ENCODE results near the gene KIRREL1.
A peak's percentile ranks its signal among the peaks of the same experiment; 100 is the strongest.

Gene KIRREL1

GRCh38 chr1:158013840-158014730, 20.6 kb downstream of the KIRREL1 start:
- peak in 2 of 3 donors; percentile 24 to 25 for DNase-seq
- Histone ChIP-seq H3K27ac (ENCODE audit: insufficient read depth in 1 of 2, low read depth in 1 of 2, low read length in 2 of 2, poor library complexity in 1 of 2, severe bottlenecking in 2 of 2) (no peak overlapping the region), H3K4me1 (ENCODE audit: control extremely low read depth in 1 of 4, control insufficient read depth in 4 of 4, insufficient read depth in 4 of 4, low read length in 3 of 4) (peaks cover 0 to 3% (median 0%) of the 10 kb centered on the region in 4 experiments), H3K27me3 (replicated peaks in 2 of 5; ENCODE audit: control insufficient read depth in 4 of 5, insufficient read depth in 5 of 5, low read length in 4 of 5) (no peaks in the 10 kb centered on the region), H3K36me3 (ENCODE audit: control insufficient read depth in 4 of 4, insufficient read depth in 4 of 4, low read length in 3 of 4) (no peaks in the 10 kb centered on the region), H3K4me3 (ENCODE audit: control insufficient read depth in 1 of 7, extremely low read depth in 1 of 7, insufficient read depth in 4 of 7, low read depth in 2 of 7, low read length in 6 of 7) (no peak overlapping the region), H3K9me3 (ENCODE audit: control extremely low read depth in 1 of 5, control insufficient read depth in 4 of 5, insufficient read depth in 2 of 5, low read depth in 1 of 5, low read length in 4 of 5) (no peaks in the 10 kb centered on the region)
- POLR2A ChIA-PET = no interaction called here
- CTCF ChIA-PET = interaction anchor here (1.1 kb wide), 2 partner anchors 23 to 30 kb away, joined by 3 read pairs; no protein-coding TSS in a partner anchor
- WGBS (ENCODE audit: insufficient coverage) = 91% methylated on average over 6 of the region's 12 CpGs

GRCh38 chr1:158014731-158015320, 21.4 kb downstream of the KIRREL1 start:
- no peaks in the 10 kb centered on the region for H3K4me1 ChIP-seq (ENCODE audit: control extremely low read depth in 1 of 4, control insufficient read depth in 4 of 4, insufficient read depth in 4 of 4, low read length in 3 of 4)
- ChIA-PET CTCF (interaction anchor here (1.1 to 1.2 kb wide), 3 partner anchors 20 to 30 kb away, joined by 3 read pairs; no protein-coding TSS in a partner anchor), POLR2A (no interaction called here)

GRCh38 chr1:158016651-158017335, 23.3 kb downstream of the KIRREL1 start:
- Histone ChIP-seq H3K4me3 (ENCODE audit: control insufficient read depth in 1 of 7, extremely low read depth in 1 of 7, insufficient read depth in 4 of 7, low read depth in 2 of 7, low read length in 6 of 7) (no peak overlapping the region), H3K27me3 (replicated peaks in 2 of 5; ENCODE audit: control insufficient read depth in 4 of 5, insufficient read depth in 5 of 5, low read length in 4 of 5) (no peaks in the 10 kb centered on the region), H3K27ac (ENCODE audit: insufficient read depth in 1 of 2, low read depth in 1 of 2, low read length in 2 of 2, poor library complexity in 1 of 2, severe bottlenecking in 2 of 2) (no peak overlapping the region), H3K4me1 (ENCODE audit: control extremely low read depth in 1 of 4, control insufficient read depth in 4 of 4, insufficient read depth in 4 of 4, low read length in 3 of 4) (peaks cover 0 to 3% (median 0%) of the 10 kb centered on the region in 4 experiments), H3K36me3 (ENCODE audit: control insufficient read depth in 4 of 4, insufficient read depth in 4 of 4, low read length in 3 of 4) (no peaks in the 10 kb centered on the region), H3K9me3 (ENCODE audit: control extremely low read depth in 1 of 5, control insufficient read depth in 4 of 5, insufficient read depth in 2 of 5, low read depth in 1 of 5, low read length in 4 of 5) (no peaks in the 10 kb centered on the region)
- DNase-seq = no peak
- WGBS (ENCODE audit: insufficient coverage) = 80% methylated on average over 8 of the region's 10 CpGs
- ChIA-PET CTCF (interaction anchor here (0.8 kb wide), 1 partner anchor 26 kb away, joined by 3 read pairs; no protein-coding TSS in a partner anchor), POLR2A (no interaction called here)

More at GRCh38 chr1:158014731-158015320, 21.4 kb downstream of the KIRREL1 start:
- Histone ChIP-seq H3K27me3 (replicated peaks in 2 of 5; ENCODE audit: control insufficient read depth in 4 of 5, insufficient read depth in 5 of 5, low read length in 4 of 5) (no peaks in the 10 kb centered on the region), H3K9me3 (ENCODE audit: control extremely low read depth in 1 of 5, control insufficient read depth in 4 of 5, insufficient read depth in 2 of 5, low read depth in 1 of 5, low read length in 4 of 5) (no peaks in the 10 kb centered on the region), H3K27ac (ENCODE audit: insufficient read depth in 1 of 2, low read depth in 1 of 2, low read length in 2 of 2, poor library complexity in 1 of 2, severe bottlenecking in 2 of 2) (no peak overlapping the region), H3K36me3 (ENCODE audit: control insufficient read depth in 4 of 4, insufficient read depth in 4 of 4, low read length in 3 of 4) (no peaks in the 10 kb centered on the region), H3K4me3 (ENCODE audit: control insufficient read depth in 1 of 7, extremely low read depth in 1 of 7, insufficient read depth in 4 of 7, low read depth in 2 of 7, low read length in 6 of 7) (no peak overlapping the region)
- 98% methylated on average over 5 of the region's 6 CpGs for WGBS (ENCODE audit: insufficient coverage)
- no peak for DNase-seq

- CTCF ChIA-PET = interaction anchor here (0.8 kb wide), 1 partner anchor 24 kb away, joined by 3 read pairs; the partner anchor contains the start of gene KIRREL1
- H3K9me3 ChIP-seq (ENCODE audit: control extremely low read depth in 1 of 5, control insufficient read depth in 4 of 5, insufficient read depth in 2 of 5, low read depth in 1 of 5, low read length in 4 of 5) = no peaks in the 10 kb centered on the region
- H3K27me3 ChIP-seq (replicated peaks in 2 of 5; ENCODE audit: control insufficient read depth in 4 of 5, insufficient read depth in 5 of 5, low read length in 4 of 5) = no peaks in the 10 kb centered on the region
- POLR2A ChIA-PET = interaction anchor here (0.6 to 1.0 kb wide), 2 partner anchors 22 to 253 kb away, joined by 4 to 6 read pairs; no protein-coding TSS in a partner anchor
- H3K36me3 ChIP-seq (ENCODE audit: control insufficient read depth in 4 of 4, insufficient read depth in 4 of 4, low read length in 3 of 4) = no peaks in the 10 kb centered on the region
- WGBS (ENCODE audit: insufficient coverage) = 100% methylated on average over 4 of the region's 4 CpGs
- no peak for DNase-seq
- H3K27ac ChIP-seq (ENCODE audit: insufficient read depth in 1 of 2, low read depth in 1 of 2, low read length in 2 of 2, poor library complexity in 1 of 2, severe bottlenecking in 2 of 2) = no peak overlapping the region
- peaks cover 0 to 3% (median 0%) of the 10 kb centered on the region in 4 experiments for H3K4me1 ChIP-seq (ENCODE audit: control extremely low read depth in 1 of 4, control insufficient read depth in 4 of 4, insufficient read depth in 4 of 4, low read length in 3 of 4)
- no peak overlapping the region for H3K4me3 ChIP-seq (ENCODE audit: control insufficient read depth in 1 of 7, extremely low read depth in 1 of 7, insufficient read depth in 4 of 7, low read depth in 2 of 7, low read length in 6 of 7)
These were observed 24.6 kb downstream of the KIRREL1 start for GRCh38 chr1:158017800-158018595.

- Histone ChIP-seq H3K4me1 (ENCODE audit: control extremely low read depth in 1 of 4, control insufficient read depth in 4 of 4, insufficient read depth in 4 of 4, low read length in 3 of 4) (peaks cover 0 to 3% (median 0%) of the 10 kb centered on the region in 4 experiments), H3K27me3 (replicated peaks in 2 of 5; ENCODE audit: control insufficient read depth in 4 of 5, insufficient read depth in 5 of 5, low read length in 4 of 5) (no peaks in the 10 kb centered on the region), H3K27ac (ENCODE audit: insufficient read depth in 1 of 2, low read depth in 1 of 2, low read length in 2 of 2, poor library complexity in 1 of 2, severe bottlenecking in 2 of 2) (no peak overlapping the region), H3K4me3 (ENCODE audit: control insufficient read depth in 1 of 7, extremely low read depth in 1 of 7, insufficient read depth in 4 of 7, low read depth in 2 of 7, low read length in 6 of 7) (no peak overlapping the region), H3K9me3 (ENCODE audit: control extremely low read depth in 1 of 5, control insufficient read depth in 4 of 5, insufficient read depth in 2 of 5, low read depth in 1 of 5, low read length in 4 of 5) (no peaks in the 10 kb centered on the region), H3K36me3 (ENCODE audit: control insufficient read depth in 4 of 4, insufficient read depth in 4 of 4, low read length in 3 of 4) (no peaks in the 10 kb centered on the region)
- no peak for DNase-seq
- POLR2A ChIA-PET = interaction anchor here (1.0 kb wide), 1 partner anchor 24 kb away, joined by 4 read pairs; no protein-coding TSS in a partner anchor
- CTCF ChIA-PET = no interaction called here
- WGBS (ENCODE audit: insufficient coverage) = 94% methylated on average over 2 of the region's 4 CpGs
These were observed 25.9 kb downstream of the KIRREL1 start for GRCh38 chr1:158019171-158019868.
